Stimulated activated CD4-positive, alpha-beta T cell treated with anti-CD3 and anti-CD28 coated beads, TNF-alpha, amount 100 ng/mL, for 24 hours (primary cell): ENCODE measurements around the gene LYZL1.
A peak's percentile ranks its signal among the peaks of the same experiment; 100 is the strongest.
"Not testable (repeated sequence)": the region's sequence is repeated elsewhere in the genome, so short reads cannot be mapped to it uniquely, and the experiment has no call there.

Experiments used
- DNase-seq, 3 experiments: peaks; one replicate each; pipeline ENCODE4 v3.0.0-alpha.2; 2020; ENCODE audit warnings: low read depth in 3 of 3

LYZL1 gene

DNA sequence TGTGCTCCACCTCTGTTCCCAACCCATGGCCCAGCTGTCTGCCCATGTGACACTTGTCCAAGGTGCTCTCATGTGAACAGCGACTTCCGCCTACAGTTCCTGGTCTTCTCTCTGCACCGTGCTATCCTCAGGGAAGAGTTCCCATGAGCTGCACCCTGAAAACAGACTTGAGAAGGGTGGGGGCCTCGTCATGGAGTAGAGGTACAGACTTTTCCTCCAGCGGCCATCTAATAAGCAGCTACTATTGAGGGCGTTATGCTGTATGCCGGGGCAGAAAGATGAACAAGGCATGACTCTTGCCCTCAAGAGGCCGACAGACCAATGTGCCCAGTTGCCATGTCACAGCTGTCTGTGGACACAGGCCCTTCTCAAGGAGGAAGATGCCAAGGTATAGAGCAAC, 25.4 kb upstream of the LYZL1 start:
- DNase-seq: no peak

DNA sequence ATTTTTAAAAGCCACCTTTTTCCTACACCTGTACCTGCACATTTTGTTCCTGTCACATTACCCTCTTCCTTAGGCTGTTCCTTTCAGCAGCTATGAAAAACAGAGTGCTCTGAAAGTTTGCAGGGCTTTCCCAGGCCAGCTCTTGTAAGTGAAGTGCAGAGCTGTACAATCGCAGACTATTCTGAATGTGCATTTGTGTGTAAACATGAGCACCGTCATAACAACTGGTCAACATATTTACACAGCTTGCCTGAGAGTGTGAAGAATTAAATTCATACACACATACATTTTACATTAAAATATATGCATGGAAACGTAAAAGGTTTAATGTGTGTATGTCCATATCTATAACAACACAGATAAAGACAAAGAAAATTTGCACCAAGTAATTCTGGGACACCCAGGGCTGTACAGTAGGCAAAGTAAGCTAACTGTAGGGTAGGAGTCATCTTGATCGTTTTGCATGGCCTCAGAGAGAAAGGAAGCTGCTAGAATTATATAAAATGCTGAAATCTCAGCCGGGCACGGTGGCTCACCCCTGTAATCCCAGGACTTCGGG, 23.6 kb upstream of the LYZL1 start:
- no peak for DNase-seq

DNA sequence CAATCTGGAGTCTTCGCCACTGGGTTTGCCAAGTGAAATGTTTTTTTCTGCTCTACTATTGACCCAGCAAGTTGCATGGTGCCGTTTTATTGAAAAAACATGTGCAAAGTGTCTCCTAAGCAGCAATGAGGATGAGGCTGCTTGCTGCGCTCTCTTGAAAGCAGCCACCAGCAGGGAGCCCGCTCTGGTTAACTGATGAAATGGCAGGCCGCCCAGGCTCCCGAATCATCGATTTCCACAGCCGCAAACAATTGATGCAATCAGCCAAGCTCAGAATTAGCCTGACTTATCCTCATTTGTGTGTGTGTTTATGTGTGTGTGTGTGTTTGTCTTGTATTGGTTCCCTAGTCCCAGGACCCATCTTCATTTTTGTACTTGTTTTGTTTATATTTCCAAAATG, 22.2 kb upstream of the LYZL1 start:
- DNase-seq: no peak

DNA sequence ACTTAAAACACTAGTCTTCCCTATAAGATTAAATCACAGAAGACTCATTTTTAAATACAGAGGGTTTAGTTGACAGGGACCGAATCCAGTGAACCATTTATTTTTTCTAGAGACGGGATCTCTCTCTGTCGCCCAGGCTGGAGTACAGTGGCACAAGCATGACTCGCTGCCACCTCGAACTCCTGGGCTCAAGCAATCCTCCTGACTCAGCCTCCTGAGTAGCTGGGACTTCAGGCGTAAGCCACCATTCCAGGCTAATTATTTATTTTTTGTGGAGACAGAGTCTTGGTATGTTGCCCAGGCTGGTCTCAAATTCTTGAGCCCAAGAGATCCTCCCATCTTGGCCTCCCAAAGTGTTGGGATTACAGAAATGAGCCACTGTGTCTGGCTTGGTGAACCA, 20.9 kb upstream of the LYZL1 start:
- DNase-seq: no peak

DNA sequence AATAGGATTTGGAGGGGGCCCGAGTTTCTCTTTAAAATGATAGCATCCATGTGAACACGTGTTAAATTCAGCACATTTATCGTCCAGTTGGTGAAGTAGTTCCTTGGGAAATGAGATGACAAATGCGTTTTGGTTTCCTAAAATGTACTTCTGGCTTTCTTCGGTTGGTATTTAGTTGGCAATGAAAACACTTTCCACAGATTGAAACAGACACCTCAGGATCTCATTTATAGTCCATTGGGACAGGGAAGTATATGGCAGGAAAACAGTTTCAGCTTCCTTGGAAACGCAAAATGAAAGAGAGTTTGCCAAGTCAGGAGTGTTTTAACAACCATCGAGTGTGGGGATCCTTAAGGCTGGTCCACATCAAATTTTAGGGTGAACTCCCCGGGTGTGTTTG, 19.4 kb upstream of the LYZL1 start:
- DNase-seq: no peak

DNA sequence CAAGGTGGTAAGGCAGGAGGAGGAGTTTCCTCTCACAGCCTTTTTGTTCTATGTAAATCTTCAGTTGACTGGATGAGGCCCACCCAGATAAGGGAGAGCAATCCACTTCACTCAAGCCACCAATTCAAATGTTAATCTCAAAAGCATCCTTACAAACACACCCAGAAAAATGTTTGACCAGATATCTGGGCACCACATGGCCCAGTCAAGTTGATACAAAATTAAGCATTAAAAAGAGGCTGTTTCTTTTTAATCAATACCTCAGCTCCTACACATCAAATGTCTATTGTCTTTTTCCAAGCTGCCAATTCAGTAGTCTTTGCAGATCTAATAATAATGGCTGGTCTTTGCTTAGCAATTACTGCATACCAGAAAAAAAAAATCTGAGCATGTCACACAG, 18.0 kb upstream of the LYZL1 start:
- no peak for DNase-seq

DNA sequence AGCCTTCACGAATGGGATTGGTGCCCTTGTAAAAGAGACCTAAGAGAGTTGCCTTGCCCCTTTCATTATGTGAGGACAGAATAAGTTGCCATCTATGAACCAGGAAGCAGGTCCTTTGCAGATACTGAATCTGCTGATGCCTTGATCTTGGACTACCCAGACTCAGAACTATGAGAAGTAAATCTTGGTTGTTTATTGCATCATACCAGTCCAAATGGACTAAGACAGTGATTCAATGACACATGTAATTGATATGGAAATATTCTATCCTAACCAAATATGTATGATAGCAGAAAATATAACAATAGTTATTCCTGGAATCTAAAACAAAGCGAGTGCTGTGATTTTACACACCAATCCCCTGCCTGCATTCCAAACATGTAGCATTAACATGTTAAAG, 17.0 kb upstream of the LYZL1 start:
- DNase-seq: no peak

DNA sequence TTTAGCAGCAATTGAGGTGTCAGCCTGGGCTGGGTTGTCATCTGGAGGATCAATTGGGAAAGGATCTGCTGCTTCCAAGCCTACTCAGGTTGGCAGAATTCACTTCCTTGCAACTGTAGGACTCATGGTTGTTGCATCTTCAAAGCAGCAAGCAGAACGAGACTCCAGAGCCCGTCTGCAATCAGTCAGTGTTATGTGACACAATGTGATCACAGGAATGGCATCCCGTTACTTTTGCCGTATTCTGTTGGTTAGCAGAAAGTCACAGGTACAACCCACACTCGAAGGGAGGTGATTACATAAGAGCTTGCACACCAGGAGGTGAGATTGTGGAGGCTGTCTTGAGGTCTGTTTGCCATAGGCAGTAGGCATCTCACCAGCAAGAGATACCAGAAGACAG, 15.4 kb upstream of the LYZL1 start:
- DNase-seq: no peak

DNA sequence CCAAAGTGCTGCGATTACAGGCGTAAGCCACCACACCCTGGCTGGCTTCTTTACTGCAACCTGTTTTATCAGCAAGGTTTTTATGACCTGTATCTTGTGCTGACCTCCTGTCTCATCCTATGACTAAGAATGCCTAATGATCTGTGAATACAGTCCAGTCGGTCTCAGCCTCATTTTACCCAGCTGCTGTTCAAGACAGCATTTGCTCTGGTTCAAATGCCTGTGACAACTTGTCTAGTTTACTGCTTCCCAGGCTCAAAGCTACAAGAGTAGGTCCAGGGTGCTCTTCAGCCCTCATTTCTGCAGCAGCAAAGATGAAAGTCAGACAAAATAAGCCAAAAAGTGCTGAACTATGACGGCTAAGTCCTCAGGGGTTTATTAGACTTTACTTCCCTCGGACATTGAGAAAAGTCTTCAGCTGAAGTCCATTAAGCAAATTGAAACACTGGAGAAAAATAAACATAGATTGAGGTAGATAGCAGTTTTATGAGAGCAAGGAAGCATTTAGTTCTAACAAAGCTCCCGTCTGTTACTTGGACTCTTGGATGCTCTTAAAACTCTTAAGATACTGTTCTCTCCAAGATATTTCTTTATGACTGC, 12.5 kb upstream of the LYZL1 start:
- no peak for DNase-seq

DNA sequence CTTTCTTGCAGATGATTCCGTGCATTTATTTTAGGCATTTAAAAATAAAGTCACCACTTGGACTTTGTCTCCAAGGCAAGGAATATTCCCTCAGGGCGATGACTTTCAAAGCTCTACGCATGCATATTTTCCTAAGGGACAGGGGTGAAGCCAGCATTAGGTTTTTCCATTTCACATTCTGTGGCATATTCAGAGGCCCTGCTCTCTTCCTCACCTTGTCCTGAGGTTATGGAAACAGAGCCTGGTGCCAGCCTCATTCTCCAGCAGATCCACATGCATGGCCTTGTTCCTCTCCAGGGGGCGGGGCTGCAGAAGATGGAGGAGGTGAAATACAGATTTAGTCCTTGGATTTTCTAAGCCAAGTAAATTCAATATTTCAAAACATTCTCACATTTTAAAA, 11.6 kb upstream of the LYZL1 start:
- no peak for DNase-seq

DNA sequence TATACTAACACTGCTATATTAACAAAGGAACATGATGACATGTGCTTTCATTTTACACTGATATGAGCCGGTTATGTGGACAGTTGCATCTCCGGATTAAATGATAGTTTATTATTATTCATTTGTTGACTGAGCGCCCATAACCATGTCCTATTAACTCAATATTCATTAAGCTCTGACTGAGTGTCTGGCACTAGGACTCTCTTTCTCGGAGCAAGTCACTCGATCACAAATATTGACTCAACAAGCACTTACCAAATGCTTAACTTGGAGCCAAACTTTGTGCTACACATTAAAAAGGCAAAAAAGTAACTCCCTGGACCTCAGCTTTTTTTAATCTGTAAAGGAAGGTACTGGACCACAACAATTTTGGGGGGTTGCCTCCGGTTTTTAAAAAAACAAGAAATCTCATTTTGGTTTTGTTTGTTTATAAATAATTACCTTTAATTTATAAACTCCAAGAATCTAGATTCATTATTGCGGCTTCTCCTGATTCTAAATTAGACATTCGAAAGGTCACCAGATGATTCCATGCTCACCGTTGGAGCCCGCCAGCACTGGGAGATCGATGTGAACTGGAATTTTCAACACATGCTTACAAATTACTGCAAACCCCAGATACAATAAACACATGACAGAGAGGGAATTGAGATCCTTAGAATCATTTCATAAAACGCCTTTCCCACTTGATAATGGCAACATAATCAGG, 8.9 kb upstream of the LYZL1 start:
- no peak for DNase-seq

DNA sequence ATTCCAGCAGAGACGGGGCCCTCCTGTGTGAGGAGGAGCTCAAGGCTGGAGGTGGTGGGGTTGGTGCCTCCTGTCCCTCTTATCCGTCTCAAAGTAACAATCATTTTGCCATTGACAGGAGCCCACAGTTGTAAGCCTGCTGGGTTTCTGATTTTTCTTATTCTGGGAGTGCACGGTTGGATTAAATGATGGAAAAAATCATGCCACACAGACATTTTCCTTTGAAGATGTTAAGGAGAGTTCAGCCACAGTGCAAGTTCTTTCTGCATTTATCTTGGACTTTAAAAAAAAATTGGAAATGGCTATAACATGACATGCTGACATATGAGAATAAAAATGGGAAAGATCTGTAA, 8.4 kb upstream of the LYZL1 start:
- DNase-seq: no peak

DNA sequence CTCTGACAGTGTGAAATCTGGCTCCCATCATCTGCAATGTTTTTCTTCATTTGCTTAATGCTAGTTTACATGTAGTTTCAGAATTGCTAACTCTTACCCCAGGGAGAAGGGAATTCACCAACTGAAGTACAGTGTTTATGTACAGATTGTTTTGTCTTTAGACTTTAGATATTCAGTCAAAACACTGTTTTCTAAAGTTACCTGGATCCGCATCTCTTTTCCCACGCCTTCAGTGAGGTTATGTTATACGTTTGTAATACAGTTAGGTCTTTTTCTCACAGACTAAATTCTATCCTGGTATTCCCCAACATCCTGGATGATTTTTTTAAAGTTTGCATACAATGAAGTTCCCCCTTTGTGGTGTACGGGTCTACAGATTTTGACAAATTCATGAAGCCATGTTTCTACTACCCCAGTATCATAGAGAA, 3.2 kb upstream of the LYZL1 start:
- no peak for DNase-seq

DNA sequence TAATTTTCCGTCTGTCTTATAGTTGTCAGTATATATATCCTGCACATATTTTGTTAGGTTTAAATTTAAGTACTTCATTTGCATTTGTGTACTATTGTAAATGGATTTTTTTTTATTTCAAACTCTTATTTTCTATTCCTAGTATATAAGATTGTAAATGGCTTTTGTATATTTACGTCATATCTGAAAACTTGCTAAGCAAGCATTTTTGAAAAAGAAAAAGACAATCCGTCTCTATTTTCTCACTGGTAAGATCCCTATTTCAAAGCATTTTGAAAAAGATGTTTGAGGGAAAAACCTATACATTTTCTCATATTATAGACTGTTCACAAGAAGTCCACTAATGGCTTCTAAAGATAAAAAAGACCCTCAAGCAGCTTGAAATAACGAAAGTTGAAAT, 1.2 kb upstream of the LYZL1 start:
- no peak for DNase-seq

DNA sequence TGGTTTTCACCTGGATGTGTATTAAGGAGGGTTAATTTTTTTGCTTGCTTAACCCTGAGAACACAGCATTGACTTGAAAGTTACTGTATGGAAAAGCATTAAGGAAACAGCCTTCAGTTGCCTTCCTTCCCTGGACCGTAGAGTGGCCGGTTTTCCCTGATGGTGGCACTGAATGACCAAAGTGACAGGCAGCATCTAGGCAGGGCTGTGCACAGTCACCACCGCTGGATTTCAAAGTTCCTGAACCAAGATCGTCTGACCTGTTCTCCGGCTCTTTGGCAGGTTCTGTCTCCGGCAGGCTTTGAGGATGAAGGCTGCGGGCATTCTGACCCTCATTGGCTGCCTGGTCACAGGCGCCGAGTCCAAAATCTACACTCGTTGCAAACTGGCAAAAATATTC, 2.7 kb downstream of the LYZL1 start:
- not testable (repeated sequence) for DNase-seq

DNA sequence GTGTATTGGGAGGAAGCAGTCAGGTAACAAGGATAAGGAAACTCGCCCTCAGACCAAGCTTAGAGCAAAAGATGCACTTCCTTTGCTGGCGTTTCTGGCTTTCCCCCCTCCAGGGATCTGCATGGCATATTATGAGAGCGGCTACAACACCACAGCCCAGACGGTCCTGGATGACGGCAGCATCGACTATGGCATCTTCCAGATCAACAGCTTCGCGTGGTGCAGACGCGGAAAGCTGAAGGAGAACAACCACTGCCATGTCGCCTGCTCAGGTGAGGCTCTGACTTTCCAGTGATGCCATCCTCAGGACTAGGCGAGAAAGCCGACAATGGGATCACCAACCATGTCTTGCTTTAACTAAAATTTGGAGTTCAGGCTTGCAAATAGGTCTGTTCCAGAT, 3.5 kb downstream of the LYZL1 start:
- not testable (repeated sequence) for DNase-seq

DNA sequence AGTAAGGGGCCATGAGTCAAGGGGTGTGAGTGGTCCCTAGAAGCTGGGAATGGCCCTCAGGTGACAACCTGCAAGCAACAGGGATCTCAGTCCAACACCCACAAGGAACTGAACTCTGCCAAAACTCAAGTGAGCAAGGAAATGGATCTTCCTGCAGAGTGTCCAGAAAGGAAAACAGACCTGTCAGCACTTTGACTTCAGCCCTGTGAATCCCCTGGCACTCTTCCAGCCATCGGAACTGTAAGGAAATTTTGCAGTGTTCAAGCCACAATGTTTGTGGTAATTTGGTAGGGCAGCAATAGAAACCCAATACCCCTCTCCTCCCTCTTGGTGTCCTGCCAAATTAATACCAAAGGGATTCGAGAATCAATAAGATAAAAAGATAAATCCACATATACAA, 6.9 kb downstream of the LYZL1 start:
- no peak for DNase-seq

DNA sequence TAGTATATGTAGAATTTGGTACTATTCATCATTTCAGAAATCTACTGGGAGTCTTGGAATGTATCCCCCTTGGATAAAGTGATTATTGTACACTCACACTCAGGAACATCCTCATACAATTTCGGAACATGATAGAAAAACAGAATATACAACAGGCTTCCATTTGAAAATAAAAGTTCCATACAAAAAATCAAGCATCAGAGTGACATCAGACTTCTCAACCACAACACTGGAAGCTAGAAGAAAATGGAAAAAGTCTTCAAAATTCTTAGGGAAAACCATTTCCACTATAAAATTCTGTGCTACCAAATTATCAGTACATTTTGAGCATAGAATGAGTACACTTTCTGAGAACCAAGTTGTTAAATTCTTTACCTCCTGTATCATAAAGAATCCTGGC, 8.8 kb downstream of the LYZL1 start:
- DNase-seq: no peak

DNA sequence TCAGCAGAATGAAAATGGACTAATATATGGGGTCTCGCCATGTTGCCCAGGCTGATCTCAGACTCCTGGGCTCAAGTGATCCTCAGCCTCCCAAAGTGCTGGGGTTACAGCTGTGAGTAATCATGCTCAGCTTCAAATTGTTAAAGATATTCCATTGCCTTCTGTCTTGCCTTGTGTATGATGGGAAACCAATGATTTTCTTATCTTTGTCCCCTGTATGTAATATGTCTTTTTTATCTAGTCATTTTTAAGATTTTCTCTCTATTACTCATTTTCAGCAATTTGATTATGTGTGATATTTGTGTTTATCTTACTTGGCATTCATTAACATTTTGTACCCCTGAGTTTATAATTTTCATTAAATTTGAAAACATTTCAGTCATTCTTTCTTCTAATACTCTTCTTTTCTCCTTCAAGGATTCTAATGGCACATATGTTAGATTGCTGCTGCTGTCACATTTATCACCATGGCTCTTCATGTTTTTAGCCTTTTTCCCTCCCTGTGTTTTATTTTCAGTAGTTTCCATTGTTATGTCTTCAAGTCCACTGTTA, 12.6 kb downstream of the LYZL1 start:
- no peak for DNase-seq

DNA sequence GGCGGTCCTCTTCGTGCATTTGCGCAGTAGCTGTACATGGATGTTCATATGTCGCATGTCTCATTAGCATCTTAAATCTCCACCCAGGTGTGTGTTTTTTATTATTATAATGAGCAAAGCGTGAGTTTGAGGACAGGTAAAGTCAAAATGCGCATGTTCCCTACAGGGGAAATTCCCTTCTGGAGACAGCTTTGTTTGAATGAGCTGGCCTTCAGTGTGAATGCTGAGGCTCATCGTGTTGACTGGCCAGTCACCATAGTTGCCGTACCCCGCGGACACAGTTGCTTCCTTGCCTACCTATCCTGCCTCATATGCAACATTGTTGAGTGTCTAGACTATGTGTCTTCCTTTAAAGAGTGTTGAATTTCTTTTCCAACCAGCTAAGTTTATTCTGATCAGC, 13.6 kb downstream of the LYZL1 start:
- no peak for DNase-seq

DNA sequence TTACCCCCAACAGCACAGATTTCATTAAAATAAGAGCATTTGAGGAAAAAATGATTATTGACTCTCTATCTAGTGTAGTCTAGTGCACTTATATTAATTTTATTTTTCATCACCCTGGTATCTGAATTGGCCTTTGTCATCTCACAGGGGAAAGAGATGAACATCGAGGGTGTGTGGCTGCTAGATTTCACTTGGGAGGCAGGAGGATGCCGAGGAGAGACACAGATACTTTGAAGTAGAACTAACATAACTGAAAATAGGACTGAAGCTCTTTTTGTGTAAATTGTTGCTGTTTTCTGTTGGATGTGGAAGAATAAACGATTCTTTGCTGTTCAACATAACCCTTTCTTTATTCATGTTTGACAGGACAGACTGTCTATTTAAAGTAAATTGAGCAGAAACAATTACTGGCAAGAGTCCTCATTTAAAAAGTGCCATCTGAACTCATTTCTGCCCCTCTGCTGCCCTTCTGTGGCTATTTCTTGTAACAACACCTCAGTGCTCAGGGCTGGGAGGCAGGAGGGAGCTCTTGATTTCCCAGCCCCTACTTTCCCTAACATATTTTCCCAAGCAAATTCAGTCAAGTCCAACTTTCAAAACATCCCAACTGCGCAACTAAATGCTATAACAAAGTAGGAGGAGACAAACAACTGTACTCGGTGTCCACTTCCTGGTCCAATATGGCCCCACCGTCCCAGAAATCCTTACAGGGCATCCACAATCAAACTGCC, 15.6 kb downstream of the LYZL1 start:
- DNase-seq: peak in 2 of 3 experiments; percentile 10 to 17

DNA sequence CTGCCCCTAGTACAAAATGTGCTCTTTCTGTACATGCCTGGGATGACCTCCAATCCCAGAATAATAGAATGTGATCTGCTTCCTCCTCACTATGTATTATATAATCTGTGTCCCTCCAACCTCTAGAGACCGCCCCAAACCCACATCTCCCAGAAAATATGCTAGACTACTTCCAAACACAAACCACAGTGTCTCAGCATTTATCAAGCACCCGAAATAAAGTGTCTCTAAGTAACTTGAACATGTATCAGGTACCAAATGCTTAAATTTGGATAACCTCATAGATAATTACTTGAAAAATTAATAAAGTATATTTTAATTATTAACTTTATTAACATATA, 16.1 kb downstream of the LYZL1 start:
- no peak for DNase-seq

DNA sequence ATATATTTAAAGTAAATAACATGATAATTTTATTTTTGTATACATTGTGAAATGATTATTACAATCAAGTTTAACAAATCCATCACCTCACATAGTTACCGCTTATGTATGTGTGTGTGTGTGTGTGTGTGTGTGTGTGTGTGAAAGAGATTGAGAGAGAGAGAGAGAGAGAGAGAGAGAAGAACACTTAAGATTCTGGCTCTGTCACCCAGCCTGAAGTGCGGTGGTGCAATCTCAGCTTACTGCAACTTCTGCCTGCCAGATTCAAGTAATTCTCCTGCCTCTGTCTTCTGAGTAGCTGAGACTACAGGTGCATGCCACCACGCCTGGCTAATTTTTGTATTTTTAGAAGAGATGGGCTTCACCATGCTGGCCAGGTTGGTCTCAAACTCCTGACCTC, 17.8 kb downstream of the LYZL1 start:
- DNase-seq: no peak
